Motor neuron (in vitro differentiated cells): ENCODE measurements around the gene H1-8. TPM values are rescaled to one million over a fixed set of nuclear protein-coding genes. Genes with fewer than 3 reads are reported as not detected.
A peak's percentile ranks its signal among the peaks of the same experiment; 100 is the strongest.

ENCODE experiments used
- ATAC-seq, 8 experiments: fragments of 200-7000 bp; cut with Tn5 transposase; replicated peaks in 6 of 8; 2 replicates each; pipeline ENCODE4 v1.8.0; 2021; ENCODE audit warnings: mild to moderate bottlenecking in 8 of 8, moderate library complexity in 8 of 8
- H3K27ac ChIP-seq, 2 donors: fragments of 250-450 bp; sonication (Bioruptor Pico); 2 replicates each; pipeline ENCODE4 v1.9.0; 2021; ENCODE audit warnings: antibody characterized with exemption in 2 of 2, mild to moderate bottlenecking in 2 of 2, moderate library complexity in 1 of 2
- H3K4me1 ChIP-seq, 2 donors: fragments of 250-450 bp; sonication (Bioruptor Pico); replicated peaks in 1 of 2; 2 replicates each; pipeline ENCODE4 v1.6.1; 2021; ENCODE audit warnings: antibody characterized with exemption in 2 of 2, mild to moderate bottlenecking in 2 of 2, moderate library complexity in 1 of 2
- H3K4me3 ChIP-seq, 5 donors: fragments of 250-450 bp; sonication (Bioruptor Pico); 2 replicates each; pipeline ENCODE4 v1.9.0; 2021; ENCODE audit warnings: antibody characterized with exemption in 5 of 5, mild to moderate bottlenecking in 5 of 5, moderate library complexity in 4 of 5
- WGBS, 10 experiments: fragments of 450-650 bp; shearing (Covaris generic); methylation state at CpG; one replicate each; pipeline ENCODE4 v1.0.0; 2022; 5-methylcytosine and 5-hydroxymethylcytosine counted together
- in situ Hi-C, 9 experiments: fragments of 400-800 bp; cut with MboI; loops; one replicate each; pipeline ENCODE4 v1.15.0; 2021; ENCODE audit warnings: low sequenced_read_pairs in 9 of 9, low pct_unique_long_range_greater_than_20kb in 2 of 9; ENCODE audit not compliant: unreplicated experiment in 9 of 9
- total RNA-seq, 8 experiments: library from RNA; unstranded; fragments of 300-600 nt; gene quantifications; 2 replicates each; pipeline versions ENCODE4 v1.2.3 to v1.2.4, GENCODE V29; 2022

Gene H1-8
- total RNA-seq, 8 experiments from 2014 or later, result not detected

DNA sequence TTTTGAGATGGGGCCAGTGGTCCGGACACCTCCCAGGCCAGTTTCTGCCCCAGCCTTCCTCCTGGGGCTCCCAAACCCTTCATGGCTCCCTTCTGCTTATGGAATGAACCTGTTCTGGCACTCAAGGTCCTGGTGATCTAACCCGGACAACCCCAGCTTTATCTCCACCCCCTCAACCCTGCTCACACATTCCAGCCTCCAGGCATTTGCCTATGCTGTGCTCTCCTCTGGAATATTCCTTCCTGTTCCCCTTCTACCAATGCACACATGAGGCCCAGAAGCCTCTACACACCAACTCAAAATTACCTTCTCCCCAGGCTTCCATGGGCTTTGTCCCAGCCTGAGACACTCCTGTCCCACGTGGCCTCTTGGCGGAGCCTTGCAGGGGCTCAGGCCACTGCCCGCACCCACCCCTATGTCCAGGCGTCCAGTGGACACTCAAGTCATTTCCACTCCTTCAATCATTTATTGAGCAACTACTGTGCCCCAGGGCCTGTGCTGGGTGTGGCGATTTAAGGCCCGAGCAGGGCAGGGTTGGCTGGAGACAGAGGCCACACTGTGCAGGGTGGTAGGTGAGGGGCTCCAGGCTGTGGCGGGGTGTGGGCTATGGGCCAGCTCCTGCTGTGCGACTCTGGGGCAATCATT lies 44.7 kb downstream of the H1-8 start:
- peaks cover 31 to 32% of the 10 kb centered on the region in 2 donors for H3K4me1 ChIP-seq
- 27 to 100% (median 80%) methylated on average over 1 to 4 of the region's 10 CpGs; no CpG with 5 or more reads in 5 of the 10 experiments for WGBS, 10 experiments
- no peak overlapping the region for H3K4me3 ChIP-seq
- in situ Hi-C loops, result no loop called here
- peak in 3 of 8 experiments; percentile 53 to 67 (median 60) for ATAC-seq
- no peak overlapping the region for H3K27ac ChIP-seq

DNA sequence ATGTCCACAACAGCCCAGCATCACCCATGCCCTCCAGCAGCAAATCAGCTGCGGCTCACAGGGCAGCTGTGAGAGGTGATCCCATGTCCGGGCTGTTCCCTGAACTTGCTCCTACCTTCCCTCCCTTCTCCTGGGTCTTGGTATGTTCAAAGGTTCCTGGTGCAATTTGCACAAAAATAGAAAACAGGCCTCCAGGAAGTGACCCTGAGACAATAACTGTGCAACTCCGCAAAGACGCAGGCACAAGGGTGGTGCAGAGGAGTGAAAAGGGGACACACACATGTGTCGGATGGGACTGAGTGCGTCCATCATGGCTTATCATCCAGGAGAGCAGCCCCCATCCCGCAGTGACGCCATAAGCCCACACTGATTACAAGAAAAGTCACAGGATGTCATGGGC lies 47.2 kb downstream of the H1-8 start:
- H3K4me3 ChIP-seq, result no peak overlapping the region
- 45 to 100% (median 74%) methylated on average over 1 to 6 of the region's 8 CpGs; no CpG with 5 or more reads in 5 of the 10 experiments for WGBS, 10 experiments
- in situ Hi-C loops, result no loop called here
- ATAC-seq, result peak in 2 of 8 experiments; percentile 8 to 56
- peaks cover 46 to 53% of the 10 kb centered on the region in 2 donors for H3K4me1 ChIP-seq
- peak overlapping the region in 1 of 2 donors; percentile 9 for H3K27ac ChIP-seq

DNA sequence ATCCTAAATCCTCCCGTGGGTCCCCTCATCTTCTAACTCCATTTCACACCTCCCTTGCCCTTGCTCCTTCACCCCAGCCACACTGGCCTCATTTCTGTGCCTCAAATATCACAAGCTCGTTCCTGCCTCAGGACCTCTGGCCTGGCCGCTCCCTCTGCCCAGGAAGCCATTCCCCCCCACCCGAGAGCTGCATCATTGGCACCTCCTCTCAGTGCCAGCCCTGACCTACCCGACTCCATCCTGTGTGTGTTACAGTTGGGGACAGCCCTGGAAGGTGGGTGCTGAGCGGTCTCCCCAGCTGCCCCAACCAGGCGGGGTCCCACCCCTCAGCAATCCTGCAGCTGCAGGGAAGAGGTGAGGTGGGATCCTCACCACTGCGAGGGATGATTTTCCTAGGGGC lies 49.0 kb downstream of the H1-8 start:
- in situ Hi-C loops, result no loop called here
- H3K4me3 ChIP-seq, result no peak overlapping the region
- 40 to 100% (median 63%) methylated on average over 1 to 4 of the region's 8 CpGs; no CpG with 5 or more reads in 5 of the 10 experiments for WGBS, 10 experiments
- H3K27ac ChIP-seq, result peak overlapping the region in 1 of 2 donors; percentile 28
- no peak for ATAC-seq
- H3K4me1 ChIP-seq, result peaks cover 56 to 68% of the 10 kb centered on the region in 2 donors

DNA sequence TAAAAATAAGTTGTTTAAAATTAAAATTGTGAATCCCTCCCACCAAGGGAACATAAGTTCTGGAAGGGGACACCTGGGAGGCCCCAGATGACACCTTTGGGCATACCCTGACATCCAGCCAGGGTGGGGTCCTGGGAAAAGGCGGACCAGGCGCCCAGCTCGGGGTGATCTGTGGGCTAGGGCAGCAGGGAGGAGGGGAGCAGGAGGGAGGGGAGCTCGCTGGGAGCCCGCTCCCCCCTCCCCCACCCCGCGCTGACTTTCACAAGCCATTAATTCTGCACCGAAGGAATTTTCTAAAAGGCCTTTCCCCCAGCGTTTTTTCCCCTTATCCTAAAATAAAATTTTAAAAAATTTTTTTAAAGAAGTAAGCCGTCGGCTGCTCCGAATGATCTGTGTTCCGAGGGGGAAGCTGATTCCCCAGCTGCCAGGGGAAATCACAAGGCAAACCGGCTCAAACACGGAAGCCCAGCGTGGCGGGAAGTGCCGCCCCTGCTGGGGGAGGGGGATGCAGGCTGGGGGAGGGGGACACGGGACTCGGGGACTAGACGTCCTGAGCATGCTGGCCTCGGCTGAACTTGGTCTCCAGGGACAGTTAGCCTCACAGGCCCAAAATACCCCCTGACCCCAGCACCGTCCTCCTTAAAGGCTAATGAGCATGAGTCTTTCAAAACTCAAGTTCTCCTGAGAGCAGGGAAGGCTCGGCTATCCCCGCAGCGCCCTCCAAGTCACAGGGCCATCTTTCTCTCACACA lies 49.6 kb downstream of the H1-8 start:
- in situ Hi-C loops, result no loop called here
- peaks cover 62 to 74% of the 10 kb centered on the region in 2 donors for H3K4me1 ChIP-seq
- H3K4me3 ChIP-seq, result peak overlapping the region in 1 of 5 donors; percentile 1
- WGBS, 10 experiments, result 5 to 30% (median 20%) methylated on average over 1 to 4 of the region's 26 CpGs; no CpG with 5 or more reads in 7 of the 10 experiments
- peak overlapping the region; percentile 28 to 33 for H3K27ac ChIP-seq
- peak in 4 of 8 experiments; percentile 4 to 42 (median 30) for ATAC-seq

DNA sequence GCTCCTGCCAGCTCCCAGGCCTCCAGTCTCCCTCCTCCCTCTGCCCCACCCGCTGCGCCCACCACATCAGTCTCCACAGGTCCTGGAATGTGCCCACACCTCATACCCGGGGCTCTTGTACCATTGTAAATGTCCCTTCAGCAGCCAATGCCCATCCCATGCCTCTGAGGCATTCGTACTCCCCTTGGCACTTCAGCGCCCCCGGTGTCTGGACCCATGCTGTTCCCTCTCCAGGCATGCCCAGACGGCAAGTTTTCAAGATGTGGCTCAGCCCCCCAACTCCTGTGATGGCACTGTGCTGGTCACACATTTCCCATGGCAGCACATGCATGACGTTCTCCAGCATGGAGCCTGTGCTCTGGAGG lies 50.2 kb downstream of the H1-8 start:
- H3K4me1 ChIP-seq, result peaks cover 69 to 80% of the 10 kb centered on the region in 2 donors
- in situ Hi-C loops, result no loop called here
- peak overlapping the region; percentile 21 to 28 for H3K27ac ChIP-seq
- no peak overlapping the region for H3K4me3 ChIP-seq
- no peak for ATAC-seq
- WGBS, 10 experiments, result 63 to 100% (median 98%) methylated on average over 1 to 4 of the region's 8 CpGs; no CpG with 5 or more reads in 6 of the 10 experiments

DNA sequence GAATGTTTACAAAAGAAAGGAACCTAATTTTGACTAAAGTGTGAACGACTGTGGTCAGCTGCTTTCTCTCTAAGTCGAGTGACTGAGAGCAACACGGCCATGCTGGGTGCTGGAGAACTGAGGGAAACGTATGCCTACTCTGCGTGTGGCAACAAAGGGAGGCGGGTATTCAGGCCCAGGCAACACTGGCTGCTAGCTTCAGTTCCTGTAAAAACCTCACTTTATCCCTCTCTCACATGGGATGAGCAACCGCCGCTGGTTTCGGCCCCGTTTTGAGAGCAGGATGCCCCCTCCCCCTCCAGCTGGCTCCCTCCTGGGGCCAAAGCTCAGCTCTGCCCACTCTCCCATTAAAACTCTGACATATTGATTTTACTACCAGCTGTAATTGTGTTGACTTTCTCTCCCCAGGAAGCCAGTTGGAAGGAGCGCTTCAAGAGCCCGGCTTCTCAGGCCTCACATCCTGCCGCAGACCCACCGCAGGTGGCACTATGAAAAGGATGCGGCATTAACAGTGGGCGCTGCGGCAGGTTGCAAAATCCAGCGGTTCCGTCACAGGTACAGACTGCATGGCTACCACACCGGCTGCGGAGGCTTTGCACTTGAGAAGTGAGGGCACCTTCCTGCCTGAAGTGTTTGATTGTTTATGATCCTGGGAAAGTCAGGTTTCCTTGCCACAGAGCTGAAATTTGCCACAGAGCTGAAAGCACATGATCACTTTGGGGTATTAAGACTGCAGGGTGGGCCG lies 50.8 kb downstream of the H1-8 start:
- peaks cover 70 to 84% of the 10 kb centered on the region in 2 donors for H3K4me1 ChIP-seq

DNA sequence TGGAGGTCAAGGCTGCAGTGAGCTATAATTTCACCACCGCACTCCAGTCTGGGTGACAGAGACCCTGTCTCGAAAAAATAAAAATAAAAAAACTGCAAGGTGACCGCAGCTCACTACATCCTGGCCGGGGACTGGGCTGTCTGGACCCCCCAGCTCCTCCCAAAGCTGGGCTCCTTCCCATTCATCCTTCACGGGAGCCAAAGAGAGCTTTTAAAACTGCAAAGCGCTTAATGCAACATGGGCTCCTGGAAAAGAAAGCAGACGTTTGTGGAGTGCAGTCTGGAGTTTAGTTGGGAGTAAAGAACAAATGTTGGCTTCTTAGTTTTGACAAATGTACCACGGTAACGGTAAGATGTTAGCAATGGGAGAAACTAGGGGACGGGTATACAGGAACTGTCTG lies 51.4 kb downstream of the H1-8 start:
- Histone ChIP-seq H3K4me3 (no peak overlapping the region), H3K4me1 (peaks cover 69 to 84% of the 10 kb centered on the region in 2 donors), H3K27ac (peak overlapping the region in 1 of 2 donors; percentile 26)
- 0 to 100% (median 74%) methylated on average over 1 to 9 of the region's 10 CpGs; no CpG with 5 or more reads in 1 of the 10 experiments for WGBS, 10 experiments
- in situ Hi-C loops, result no loop called here
- no peak for ATAC-seq

More for the DNA sequence above, 50.8 kb downstream of the H1-8 start:
- in situ Hi-C loops, result no loop called here
- 20 to 88% (median 58%) methylated on average over 1 to 10 of the region's 22 CpGs; no CpG with 5 or more reads in 1 of the 10 experiments for WGBS, 10 experiments
- peak overlapping the region in 1 of 2 donors; percentile 28 for H3K27ac ChIP-seq
- no peak overlapping the region for H3K4me3 ChIP-seq
- no peak for ATAC-seq

DNA sequence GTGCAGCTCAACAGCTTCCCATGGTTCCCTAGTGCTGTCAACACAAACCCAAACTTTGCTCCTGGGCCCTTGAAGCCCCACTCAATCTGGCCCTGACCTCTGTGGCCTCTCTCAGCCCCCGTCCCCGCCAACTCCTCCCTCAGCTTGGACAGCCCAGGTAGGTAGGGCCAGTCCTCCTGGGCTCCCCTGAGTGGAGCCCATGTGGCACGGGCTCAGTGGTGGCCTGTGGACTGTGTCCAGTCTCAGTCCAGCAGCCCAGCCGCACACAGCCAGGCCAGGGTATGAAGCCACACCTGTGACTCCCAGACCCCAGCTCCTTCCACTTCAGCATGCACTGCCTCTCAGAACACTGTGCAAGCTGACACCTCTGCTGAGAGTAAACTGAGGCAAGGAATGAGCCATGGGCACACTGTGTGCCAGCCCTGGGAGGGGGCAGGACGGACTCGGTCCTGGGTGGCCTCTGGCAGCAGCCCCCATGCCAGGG lies 52.0 kb downstream of the H1-8 start:
- no peak overlapping the region for H3K27ac ChIP-seq
- in situ Hi-C loops, result no loop called here
- 90 to 100% (median 100%) methylated on average over 1 to 2 of the region's 6 CpGs; no CpG with 5 or more reads in 7 of the 10 experiments for WGBS, 10 experiments
- peaks cover 63 to 84% of the 10 kb centered on the region in 2 donors for H3K4me1 ChIP-seq
- ATAC-seq, result no peak
- no peak overlapping the region for H3K4me3 ChIP-seq

DNA sequence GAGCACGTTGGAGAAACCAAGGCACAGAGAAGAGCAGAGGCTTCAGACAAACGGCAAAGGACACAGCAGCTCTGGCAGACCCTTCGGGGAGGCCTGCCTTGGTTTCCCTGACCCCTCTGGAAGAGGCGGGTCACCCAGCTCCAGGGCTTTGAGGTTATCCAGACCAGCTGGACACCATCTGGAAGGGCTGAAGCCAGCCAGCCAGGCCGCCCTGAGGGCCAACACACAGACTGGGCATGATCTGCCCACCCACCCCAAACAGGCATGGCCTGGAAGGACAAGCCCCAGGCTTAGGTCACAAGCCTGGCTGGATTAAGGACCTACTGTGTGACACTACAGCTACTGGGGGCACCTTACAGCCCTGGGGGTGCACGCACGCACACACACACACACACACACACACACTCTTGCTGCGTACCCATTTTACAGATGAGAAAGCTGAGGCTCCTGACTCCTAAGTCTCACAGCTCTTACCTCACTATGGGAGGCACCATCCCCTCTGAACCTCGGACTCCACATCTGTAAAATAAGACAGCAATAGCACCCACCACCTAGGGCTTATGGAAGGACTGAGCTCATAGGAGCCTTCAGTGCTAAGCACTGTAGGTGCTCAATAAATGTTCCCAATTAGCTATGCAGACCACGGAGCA lies 52.7 kb downstream of the H1-8 start:
- H3K4me1 ChIP-seq, result peaks cover 57 to 79% of the 10 kb centered on the region in 2 donors
- in situ Hi-C loops, result no loop called here
- peak overlapping the region; percentile 58 to 83 for H3K27ac ChIP-seq
- H3K4me3 ChIP-seq, result no peak overlapping the region
- ATAC-seq, result no peak
- WGBS, 10 experiments, result 100% methylated on average over 2 of the region's 10 CpGs; no CpG with 5 or more reads in 9 of the 10 experiments

DNA sequence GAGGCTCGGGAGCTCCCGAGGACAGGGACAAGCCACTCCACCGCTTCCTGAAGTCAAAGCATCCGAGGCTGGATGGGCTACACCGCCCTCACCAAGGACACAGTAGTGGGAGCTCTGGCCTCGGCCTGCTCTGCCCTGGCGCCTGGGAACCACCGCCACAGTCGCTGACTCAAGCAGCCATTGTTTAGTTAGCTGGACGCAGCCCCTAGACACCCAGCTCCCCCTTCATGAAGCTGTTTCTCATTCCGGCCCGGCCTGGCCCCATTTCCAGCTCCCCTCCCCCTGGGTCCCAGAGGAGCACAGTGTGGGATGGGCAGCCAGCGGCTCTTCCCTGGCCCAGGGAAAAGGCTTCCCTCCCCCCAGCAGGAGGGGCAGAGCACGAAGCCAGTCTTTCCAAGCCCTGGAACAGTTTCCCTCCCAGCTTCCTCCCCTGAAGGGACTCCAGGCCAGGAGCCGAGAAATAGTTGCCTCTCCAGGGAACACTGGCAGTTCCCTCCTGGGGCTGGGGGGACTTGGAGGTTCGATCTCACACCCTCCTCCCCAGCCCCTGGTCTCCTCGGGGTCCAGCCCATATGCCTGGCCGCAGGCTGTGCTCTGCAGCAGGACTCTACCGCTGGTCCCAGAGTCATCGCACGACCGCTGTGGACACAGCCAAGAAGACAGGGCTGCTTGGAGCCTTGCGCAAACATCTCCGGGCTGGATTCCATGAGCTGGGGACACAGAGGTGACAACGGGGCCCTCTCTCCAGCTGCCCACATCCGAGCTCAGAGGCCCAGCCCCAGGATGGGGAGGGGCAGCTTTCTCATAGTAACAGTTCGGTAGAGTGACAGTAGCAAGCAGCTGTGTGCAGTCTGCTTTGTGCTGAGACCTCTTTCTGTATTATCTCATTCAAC lies 53.5 kb downstream of the H1-8 start:
- Histone ChIP-seq H3K4me1 (peaks cover 56 to 73% of the 10 kb centered on the region in 2 donors), H3K27ac (peak overlapping the region; percentile 58 to 83), H3K4me3 (no peak overlapping the region)
- in situ Hi-C loops, result no loop called here
- ATAC-seq, result peak; percentile 43 to 68 (median 63)
- WGBS, 10 experiments, result 0 to 60% (median 11%) methylated on average over 1 to 11 of the region's 27 CpGs; no CpG with 5 or more reads in 4 of the 10 experiments

DNA sequence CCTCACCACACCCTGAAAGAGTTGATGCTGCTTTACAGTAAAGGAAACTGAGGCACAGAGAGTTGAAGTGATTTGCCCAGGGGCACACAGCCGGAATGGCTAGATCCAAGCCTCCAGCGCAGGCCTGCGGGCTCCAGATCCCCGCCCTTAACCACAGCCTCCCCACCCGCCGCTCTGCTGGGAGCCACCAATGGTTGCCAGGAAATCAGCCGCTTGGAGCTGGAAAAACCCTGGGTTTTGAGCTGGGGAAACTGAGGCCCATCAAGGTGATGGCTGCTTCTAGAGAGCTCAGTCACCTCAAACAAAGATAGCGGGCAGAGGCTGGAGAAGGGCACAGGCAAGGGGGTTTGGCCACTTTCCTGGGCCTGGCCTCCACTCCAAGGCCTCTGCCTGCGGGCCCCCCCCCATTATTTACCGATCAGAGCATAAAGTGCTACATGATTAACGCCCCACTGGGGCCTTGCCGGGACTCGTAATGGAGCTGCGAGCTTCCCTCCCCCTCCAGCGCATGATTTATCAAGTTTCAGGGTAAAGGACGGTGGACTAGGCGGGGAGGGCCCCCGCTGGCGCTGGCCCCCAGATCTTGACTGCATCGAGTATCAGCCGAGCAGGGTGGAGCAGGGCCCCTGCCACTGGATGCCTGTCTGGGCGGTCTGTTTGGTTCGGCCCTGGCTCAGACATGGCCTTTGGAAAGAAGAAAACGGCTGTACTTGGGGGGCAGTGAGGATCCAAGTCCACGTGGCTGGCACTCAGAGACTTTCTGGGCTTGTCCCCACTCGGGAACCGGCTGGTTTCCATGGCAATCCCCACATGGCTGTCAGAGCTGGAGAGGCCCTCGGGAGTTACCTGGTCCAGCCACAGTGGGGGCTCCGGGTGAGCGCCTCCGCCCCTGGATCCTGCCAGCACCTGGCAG lies 54.4 kb downstream of the H1-8 start:
- peak; percentile 41 to 67 (median 58) for ATAC-seq
- peak overlapping the region; percentile 40 to 83 for H3K27ac ChIP-seq
- 0 to 79% (median 17%) methylated on average over 2 to 11 of the region's 31 CpGs; no CpG with 5 or more reads in 4 of the 10 experiments for WGBS, 10 experiments
- no peak overlapping the region for H3K4me3 ChIP-seq
- H3K4me1 ChIP-seq, result peaks cover 47 to 64% of the 10 kb centered on the region in 2 donors
- in situ Hi-C loops, result no loop called here
